Ovary (tissue), 3 donors: ENCODE results near the gene CXXC4.

ENCODE experiments used
- CTCF ChIP-seq, 3 donors: fragments of 450-650 bp in 2 of 3; fragments of 200-600 bp in 1 of 3; IDR thresholded peaks; one replicate each; pipeline versions ENCODE4 v1.5.1 to v1.8.0; 2016 to 2022; ENCODE audit warnings: antibody characterized with exemption in 3 of 3, mild to moderate bottlenecking in 1 of 3
- EP300 ChIP-seq: sonication (generic); formaldehyde crosslinking; IDR thresholded peaks from one replicate; pipeline ENCODE4 v1.6.1; 2017; ENCODE audit warnings: antibody characterized with exemption
- POLR2A ChIP-seq: fragments of 450-650 bp; IDR thresholded peaks from one replicate; pipeline ENCODE4 v1.6.1; 2017; ENCODE audit warnings: antibody characterized with exemption, mild to moderate bottlenecking, moderate library complexity
- donor health status: DM: no; HTN: no; CAD: no.

- TF ChIP-seq POLR2A (no peak), CTCF (IDR thresholded peaks at IDR 0.05) (no peak), EP300 (no peak)
These were observed 70.2 kb downstream of the CXXC4 start for GRCh38 chr4:104424475-104424941.
